GM19351 (cell line): Measurements from ENCODE around the gene PWWP2A.
"Not testable (repeated sequence)": the region's sequence is repeated elsewhere in the genome, so short reads cannot be mapped to it uniquely, and the experiment has no call there.

Experiments
- ATAC-seq: cut with Tn5 transposase; IDR thresholded peaks from one replicate; pipeline ENCODE4 v1.9.1; 2021; ENCODE audit warnings: mild to moderate bottlenecking, moderate library complexity; ENCODE audit not compliant: unreplicated experiment

The PWWP2A gene, protein sequence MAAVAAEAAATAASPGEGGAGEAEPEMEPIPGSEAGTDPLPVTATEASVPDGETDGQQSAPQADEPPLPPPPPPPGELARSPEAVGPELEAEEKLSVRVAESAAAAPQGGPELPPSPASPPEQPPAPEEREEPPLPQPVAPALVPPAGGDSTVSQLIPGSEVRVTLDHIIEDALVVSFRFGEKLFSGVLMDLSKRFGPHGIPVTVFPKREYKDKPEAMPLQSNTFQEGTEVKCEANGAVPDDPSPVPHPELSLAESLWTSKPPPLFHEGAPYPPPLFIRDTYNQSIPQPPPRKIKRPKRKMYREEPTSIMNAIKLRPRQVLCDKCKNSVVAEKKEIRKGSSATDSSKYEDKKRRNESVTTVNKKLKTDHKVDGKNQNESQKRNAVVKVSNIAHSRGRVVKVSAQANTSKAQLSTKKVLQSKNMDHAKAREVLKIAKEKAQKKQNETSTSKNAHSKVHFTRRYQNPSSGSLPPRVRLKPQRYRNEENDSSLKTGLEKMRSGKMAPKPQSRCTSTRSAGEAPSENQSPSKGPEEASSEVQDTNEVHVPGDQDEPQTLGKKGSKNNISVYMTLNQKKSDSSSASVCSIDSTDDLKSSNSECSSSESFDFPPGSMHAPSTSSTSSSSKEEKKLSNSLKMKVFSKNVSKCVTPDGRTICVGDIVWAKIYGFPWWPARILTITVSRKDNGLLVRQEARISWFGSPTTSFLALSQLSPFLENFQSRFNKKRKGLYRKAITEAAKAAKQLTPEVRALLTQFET

GRCh38 chr5:160119142-160119904 lies at the start of gene PWWP2A:
TSS of gene PWWP2A (minus strand) at chr5:160119450. CDS start at chr5:160119388, 62 bp downstream.
- ATAC-seq, result peak; percentile 85

DNA sequence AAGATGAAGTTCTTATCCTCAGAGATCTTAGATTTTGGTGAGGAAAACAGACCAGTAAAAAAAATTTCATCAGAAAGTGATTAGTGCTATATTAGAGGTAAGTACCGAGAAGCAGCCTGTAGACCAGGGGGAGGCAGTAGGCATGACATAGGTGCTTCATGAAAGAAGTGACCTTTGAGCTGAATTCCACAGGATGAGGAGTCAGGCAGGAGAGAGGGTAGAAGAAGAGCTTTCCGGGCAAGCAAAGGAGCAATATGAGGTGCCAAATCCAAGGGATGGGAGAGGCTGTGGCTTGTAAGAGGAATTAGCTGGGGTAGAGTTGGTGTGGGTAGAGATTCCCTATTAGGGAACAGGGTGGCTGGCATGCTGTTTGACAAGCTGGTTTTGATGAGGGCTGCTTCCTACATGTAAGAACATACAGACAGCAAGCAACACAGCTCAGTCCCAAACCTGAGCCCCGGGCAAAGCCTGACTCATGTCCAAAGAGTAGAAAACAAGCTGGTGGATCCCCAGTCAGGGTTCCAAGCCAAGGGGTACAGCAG lies 48.4 kb upstream of the PWWP2A start:
- no peak for ATAC-seq

GRCh38 chr5:160166973-160167623 lies 47.8 kb upstream of the PWWP2A start:
- ATAC-seq, result no peak

- ATAC-seq, result no peak
Measured at GRCh38 chr5:160166069-160166972, 47.1 kb upstream of the PWWP2A start.

- ATAC-seq, result no peak
Measured at GRCh38 chr5:160165137-160166068, 46.2 kb upstream of the PWWP2A start.

GRCh38 chr5:160162910-160163309 lies 43.7 kb upstream of the PWWP2A start:
- ATAC-seq, result no peak

DNA sequence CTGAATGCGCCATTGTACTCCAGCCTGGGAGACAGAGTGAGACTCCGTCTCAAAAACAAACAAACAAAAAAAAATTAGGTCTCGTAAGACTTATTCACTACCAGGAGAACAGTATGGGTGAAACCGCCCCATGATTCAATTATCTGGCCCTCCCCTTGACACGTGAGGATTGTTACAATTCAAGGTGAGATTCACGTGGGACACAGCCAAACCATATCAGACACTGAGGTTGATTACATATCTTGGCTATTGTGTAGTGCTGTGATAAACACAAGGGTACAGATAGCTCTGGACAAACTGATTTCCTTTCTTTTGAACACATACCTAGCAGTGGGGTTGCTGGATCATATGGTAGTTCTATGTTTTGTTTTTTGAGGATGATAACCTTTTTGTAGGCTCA lies 42.4 kb upstream of the PWWP2A start:
- ATAC-seq, result no peak

DNA sequence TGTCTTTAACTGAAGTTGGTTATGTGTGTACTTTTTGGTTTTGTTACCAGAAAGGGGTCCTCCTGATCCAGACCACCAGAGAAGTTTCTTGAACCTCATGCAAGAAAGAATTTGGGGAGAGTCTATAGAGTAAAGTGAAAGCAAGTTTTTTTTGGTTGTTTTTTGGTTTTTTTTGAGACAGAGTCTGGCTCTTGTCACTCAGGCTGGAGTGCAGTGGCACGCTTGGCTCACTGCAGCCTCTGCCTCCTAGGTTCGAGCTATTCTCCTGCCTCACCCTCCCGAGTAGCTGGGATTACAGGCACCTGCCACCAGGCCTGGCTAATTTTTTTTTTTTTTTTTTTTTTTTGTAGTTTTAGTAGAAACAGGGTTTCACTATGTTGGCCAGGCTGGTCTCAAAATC lies 41.6 kb upstream of the PWWP2A start:
- not testable (repeated sequence) for ATAC-seq

DNA sequence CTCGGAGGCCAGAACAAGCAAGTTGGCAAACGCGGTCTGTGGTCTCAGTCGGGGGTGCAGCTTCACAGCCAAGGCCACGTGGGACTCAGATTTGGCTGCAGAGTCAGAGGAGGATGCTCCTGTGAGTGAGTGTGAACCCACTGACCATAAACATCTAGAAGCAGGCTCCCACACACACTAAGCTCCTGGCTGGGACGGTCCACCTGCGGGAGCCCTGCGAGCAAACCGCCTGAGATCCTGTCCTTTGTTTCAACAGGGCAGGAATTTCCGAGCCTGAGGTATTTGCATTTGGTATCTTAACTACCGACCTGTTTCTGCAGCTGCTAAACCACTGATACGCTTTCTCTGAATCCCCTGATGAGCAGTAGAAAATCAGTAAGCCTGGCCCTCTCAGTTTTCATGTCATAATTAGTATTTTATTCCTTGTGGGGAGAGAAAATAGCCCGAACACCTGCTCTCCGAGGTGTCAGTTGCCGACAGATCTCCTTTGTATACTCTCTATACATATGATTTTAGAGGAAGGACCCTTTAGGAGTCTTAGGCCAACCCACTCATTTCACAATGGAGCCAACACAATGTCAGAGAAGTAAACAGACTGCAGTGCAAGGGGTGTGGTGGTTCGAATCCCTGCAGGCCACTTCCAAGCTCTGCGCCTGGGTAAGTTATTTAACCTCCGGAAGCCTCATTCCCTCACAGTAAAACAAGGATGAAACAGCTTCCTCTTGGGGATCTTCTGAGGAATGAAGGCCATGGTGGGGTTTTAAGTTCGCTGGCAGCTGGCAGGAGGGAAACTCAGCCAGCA lies 40.9 kb upstream of the PWWP2A start:
- peak; percentile 74 for ATAC-seq

- ATAC-seq, result no peak
Measured at GRCh38 chr5:160158087-160158486, 38.8 kb upstream of the PWWP2A start.

GRCh38 chr5:160155017-160155750 lies 35.9 kb upstream of the PWWP2A start:
- no peak for ATAC-seq

DNA sequence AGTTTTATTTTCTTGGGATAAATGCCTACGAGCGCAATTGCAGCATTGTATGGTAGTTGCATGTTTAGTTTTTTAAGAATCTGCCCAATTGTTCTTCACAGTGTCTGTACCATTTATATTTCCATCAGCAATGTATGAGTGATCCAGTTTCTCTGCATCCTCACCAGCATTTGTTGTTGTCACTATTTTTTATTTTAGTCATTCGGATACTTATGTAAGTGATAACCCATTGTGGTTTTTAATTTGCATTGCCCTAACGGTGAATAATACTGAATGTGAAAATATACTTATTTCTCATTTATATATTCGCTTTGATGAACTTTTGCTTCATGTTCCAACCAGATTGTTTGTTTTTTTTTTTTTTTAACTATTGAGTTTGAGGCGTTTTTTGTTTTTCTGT lies 33.7 kb upstream of the PWWP2A start:
- peak; percentile 32 for ATAC-seq

GRCh38 chr5:160152287-160152686 lies 33.0 kb upstream of the PWWP2A start:
- ATAC-seq, result peak; percentile 87

GRCh38 chr5:160151017-160151416 lies 31.8 kb upstream of the PWWP2A start:
- ATAC-seq, result no peak

DNA sequence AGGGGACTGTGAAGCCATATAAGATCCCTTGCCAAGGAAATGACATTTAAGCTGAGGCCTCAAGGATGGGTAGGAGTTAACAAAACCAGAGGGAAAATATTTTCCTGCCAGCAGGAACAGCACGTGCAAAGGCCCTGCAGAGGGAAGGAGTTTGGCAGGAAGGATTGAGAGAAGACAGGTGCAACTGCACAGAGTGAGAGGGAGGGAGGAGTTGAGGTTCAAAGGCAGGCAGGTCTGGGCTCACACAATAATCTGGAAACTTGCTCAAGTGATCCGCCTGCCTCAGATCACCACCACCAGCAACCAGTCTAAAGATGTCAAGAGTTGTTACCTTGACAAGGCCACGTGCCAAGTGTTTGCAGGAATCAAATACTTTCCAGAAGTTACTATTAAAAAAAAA lies 31.1 kb upstream of the PWWP2A start:
- no peak for ATAC-seq

DNA sequence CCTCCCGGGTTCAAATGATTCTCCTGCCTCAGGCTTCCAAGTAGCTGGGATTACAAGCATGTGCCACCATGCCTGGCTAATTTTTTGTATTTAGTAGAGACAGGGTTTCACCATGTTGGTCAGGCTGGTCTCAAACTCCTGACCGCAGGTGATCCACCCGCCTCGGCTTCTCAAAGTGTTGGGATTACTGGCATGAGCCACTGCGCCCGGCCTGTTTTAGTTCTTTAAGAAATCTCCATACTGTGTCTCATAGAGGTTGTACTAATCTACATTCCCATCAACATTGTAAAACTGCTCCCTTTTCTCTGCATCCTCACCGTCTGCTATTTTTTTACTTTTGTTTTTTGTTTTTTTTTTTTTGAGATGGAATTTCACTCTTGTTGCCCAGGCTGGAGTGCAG lies 25.2 kb upstream of the PWWP2A start:
- not testable (repeated sequence) for ATAC-seq

DNA sequence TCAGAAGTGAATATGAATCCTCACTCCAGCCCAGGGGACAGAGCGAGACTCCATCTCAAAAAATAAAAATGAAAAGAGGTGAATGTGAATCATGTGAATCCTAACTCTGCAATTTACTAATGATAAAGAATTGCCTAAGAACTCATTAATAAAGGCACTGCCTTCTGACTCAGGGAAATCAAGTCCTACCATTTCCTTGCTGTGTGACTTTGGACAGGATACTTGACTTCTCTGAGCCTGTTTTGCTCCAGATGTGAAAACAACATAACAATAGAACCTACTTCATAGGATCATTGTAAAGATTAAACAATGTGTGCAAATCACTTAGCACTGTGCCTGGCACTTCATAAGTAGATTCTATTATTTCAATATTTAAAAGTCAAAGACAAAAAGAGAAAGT lies 15.1 kb upstream of the PWWP2A start:
- no peak for ATAC-seq
